ENCODE results near the gene SLC5A1.
"Not testable (repeated sequence)": the region's sequence is repeated elsewhere in the genome, so short reads cannot be mapped to it uniquely, and the experiment has no call there.

Gene SLC5A1

DNA sequence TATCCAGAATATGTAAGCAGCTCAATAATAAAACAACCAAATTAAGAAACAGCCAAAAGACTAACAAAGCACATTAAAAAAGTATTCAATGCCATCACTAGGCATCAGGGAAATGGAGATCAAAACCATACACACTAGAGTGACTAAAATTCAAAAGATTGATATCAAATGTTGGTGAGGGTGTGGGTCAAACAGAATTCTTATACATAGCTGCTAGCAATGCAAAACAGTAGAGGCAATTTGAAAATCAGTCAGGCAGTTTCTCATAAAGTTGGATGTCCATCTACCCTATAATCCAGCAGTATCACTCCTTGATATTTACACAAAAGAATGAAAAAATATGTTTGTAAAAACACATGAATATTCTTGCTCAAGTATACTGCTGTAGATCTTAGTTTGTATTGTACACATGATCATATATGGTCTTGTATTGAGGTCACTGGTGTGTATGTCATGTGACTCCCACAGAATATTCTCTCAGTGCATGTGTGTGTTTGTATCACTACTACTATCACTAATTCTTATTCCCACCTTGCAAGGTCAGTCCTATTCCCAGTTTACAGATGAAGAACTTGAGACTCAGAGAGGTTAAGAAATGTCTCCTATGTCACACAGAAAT lies 54.9 kb downstream of the SLC5A1 start:
- no peak for DNase-seq

DNA sequence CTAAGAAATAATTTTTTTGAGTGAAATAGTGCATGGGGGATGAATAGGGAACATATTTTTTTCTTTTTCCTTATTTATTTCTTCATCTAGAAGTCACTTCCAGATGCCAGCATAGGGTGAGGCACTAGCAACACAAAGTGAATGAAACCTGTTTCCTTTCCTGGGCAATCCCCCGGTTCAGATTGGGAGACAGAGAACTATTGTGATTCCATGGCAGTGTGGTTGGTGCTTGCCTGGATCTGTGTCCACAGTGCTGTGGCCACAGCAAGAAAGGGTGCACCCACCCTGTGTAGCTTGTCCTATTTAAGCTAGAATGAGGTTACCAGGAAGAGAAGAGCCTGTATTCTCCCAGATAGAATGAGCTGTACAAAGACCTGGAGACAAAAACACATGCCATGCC lies 57.6 kb downstream of the SLC5A1 start:
- DNase-seq = no peak

DNA sequence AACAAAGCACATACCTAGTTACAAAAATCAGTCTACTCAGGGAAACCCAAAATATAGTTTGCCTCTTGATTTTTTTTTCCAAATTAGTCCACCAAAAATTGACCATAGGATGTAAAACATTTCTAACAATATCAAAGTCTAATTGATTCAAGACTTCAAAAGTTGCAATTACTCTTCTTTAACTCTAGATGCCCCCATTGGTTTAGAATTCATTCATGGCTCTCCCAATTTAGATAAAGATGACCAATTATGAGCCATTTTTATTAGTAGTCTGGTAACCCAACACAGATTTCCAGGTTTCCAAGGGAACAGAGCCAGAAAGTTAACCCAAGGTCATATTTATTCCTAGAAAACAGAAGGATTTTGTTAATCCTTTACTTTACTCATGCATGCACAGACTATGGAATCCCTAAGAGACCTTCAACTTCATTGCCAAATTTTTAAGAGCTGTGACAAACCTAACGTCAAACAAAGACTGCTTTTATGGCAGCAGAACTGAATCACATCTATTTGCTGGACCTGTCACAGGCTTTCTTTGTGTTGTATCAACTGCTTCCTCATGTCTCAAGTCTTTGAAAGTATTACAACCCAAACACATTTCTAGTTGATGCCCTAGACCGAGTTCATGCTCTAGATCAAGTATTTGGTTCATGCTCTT lies 60.7 kb downstream of the SLC5A1 start:
- no peak for DNase-seq

GRCh38 chr22:32106930-32107329 lies 63.9 kb downstream of the SLC5A1 start:
- no peak for DNase-seq

DNA sequence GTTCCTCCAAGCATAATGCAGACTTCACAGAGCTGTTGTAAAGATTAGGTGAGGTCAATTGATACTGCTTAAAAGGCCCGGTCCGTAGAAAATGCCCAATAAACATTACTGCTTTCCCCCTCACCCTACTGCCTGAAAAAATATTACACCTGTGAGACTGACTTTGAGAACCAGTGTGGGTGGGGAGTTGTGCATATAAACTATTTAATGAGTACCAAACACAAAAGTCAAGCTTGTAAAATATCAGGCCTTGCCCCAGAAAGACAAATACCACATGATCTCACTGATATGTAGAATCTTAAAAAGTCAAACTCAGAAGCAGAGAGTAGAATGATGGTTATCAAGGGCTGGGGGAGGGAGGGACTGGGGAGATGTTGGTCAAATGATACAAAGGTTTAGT lies 69.3 kb downstream of the SLC5A1 start:
- DNase-seq = no peak

DNA sequence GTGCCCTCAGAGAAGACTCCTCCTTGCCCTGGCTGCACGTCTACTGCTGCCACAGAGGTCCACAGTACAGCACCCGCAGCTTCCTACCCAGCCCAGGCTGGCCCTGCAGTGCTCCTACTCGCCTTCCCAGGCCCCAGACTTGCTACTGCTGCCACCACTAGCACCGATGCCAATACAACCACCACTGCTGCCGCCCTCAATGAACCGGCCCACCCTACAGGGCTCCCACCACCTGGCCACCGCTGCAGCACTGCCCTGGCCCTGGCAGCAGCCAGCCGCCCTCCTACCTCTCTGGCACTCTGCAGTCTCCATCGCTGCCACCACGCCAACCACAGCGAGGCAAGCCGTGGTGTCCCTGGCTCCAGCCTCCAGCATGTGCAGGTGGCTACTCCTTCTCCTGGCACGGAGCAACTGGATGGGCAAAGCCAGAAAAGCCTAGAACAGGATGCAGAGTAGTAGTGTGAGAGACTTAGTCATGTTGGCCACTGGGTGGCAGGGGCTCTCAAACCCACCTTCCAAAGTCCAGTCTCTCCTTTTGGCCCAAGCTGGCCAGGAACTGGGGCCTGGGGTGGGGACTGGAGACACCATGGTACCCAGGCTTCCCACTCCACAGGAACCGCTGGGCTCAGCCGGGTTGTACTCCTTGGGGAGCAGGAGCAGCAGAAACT lies 76.6 kb downstream of the SLC5A1 start:
- no peak for DNase-seq

GRCh38 chr22:32120603-32121002 lies 77.5 kb downstream of the SLC5A1 start:
- DNase-seq = no peak

- DNase-seq = no peak
These were observed 79.8 kb downstream of the SLC5A1 start for GRCh38 chr22:32122899-32123298.

DNA sequence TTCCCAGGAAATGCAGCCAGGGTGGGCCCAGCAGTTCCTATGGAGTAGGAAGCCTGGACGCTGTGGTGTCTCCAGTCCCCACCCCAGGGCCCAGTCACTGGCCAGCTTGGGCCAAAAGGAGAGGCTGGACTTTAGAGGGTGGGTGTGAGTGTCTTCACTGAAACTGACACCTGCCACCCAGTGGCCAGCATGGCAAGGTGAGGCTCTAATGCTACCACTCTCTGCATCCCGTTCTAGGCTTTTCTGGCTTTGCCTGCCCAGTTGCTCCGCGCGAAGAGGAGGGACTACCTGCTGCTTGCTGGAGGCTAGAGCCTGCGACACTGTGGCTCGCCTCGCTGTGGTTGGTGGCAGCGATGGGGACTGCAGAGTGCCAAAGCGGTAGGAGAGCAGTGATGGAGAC lies 80.6 kb downstream of the SLC5A1 start:
- DNase-seq = no peak

DNA sequence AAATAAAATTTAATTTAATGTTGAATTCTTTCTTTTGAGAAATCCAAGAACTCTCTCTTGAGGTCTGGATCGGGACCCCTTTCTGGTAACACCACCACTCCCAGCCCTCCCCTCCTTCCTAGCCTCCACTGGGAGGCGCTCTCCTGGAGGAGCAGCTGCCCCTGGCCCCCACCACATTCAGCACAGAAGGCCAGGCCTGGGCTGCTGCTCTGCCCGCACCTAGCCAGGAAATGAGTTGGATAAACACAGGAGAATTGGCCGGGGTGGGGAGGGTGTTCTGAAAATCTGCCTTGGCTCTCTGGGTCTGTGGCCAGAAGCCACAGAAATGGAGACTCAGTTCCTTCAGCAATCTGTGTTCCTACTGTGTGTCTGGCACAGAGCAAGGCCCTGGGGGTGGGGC lies 84.8 kb downstream of the SLC5A1 start:
- no peak for DNase-seq

DNA sequence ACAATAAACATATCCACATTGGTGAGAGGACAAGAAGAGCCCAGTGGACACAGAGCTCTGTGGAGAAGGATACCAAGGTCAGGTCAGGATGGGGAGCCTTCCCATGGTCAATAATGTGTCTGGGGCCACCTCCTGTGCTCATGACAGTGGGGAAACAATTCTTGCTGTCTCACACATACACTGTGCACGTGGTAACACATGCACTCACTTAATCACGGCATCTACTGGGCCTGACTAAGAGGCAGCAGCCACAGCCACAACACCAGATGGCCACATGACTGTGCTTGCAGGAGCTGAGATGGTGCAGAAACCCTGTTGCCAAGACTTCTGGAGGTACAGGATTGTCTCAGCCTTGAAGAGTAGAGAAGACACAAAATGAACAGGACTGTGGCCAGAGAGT lies 87.4 kb downstream of the SLC5A1 start:
- no peak for DNase-seq

- DNase-seq = no peak
These were observed 89.1 kb downstream of the SLC5A1 start for GRCh38 chr22:32132126-32132525.

DNA sequence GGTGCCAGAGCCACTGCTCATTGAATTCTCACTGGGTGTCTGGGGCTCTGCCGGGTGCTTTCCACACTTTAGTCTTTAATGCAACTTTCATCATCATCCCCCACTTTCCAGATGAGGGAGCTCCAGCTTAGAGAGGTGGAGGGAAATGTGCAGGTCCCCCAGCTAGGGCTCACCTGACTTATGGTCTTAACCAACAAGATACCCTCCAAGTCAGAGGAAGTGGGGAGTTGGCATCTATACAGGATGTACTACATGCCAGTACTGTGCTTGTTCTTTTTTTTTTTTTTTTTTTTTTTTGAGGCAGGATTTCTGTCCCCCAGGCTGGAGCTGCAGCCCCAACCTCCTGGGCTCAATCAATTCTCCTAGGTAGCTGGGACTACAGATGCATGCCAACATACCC lies 89.7 kb downstream of the SLC5A1 start:
- DNase-seq = no peak

- not testable (repeated sequence) for DNase-seq
These were observed 91.7 kb downstream of the SLC5A1 start for GRCh38 chr22:32134796-32135195.

- DNase-seq = not testable (repeated sequence)
These were observed 92.9 kb downstream of the SLC5A1 start for GRCh38 chr22:32135958-32136357.

GRCh38 chr22:32136881-32137280 lies 93.8 kb downstream of the SLC5A1 start:
- not testable (repeated sequence) for DNase-seq

DNA sequence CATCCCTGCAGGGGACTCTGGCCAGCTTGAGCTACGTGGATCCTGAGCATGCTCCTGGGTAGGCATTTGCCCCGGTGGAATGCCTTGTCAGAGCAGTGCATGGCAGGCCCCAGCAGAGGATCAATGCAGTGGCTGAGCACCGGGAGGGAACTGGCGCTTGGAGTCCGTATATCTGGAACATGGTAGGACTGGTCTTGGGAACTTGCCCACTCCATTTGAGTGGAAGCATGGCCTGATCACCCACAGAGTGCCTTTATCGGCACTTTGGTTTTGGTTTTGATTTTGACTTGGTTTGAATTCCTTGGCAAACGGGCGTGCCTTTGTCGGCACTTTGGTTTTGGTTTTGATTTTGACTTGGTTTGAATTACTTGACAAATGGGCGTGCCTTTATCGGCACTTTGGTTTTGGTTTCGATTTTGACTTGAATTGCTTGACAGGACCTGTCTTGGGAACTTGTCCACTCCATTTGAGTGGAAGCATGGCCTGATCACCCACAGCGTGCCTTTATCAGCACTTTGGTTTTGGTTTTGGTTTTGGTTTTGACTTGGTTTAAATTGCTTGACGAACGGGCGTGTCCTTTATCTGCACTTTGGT lies 94.8 kb downstream of the SLC5A1 start:
- DNase-seq = not testable (repeated sequence)

- DNase-seq = not testable (repeated sequence)
These were observed 95.5 kb downstream of the SLC5A1 start for GRCh38 chr22:32138576-32138975.

GRCh38 chr22:32140688-32141087 lies 97.6 kb downstream of the SLC5A1 start:
- DNase-seq = not testable (repeated sequence)

- no peak for DNase-seq
These were observed 99.5 kb downstream of the SLC5A1 start for GRCh38 chr22:32142600-32142999.

DNA sequence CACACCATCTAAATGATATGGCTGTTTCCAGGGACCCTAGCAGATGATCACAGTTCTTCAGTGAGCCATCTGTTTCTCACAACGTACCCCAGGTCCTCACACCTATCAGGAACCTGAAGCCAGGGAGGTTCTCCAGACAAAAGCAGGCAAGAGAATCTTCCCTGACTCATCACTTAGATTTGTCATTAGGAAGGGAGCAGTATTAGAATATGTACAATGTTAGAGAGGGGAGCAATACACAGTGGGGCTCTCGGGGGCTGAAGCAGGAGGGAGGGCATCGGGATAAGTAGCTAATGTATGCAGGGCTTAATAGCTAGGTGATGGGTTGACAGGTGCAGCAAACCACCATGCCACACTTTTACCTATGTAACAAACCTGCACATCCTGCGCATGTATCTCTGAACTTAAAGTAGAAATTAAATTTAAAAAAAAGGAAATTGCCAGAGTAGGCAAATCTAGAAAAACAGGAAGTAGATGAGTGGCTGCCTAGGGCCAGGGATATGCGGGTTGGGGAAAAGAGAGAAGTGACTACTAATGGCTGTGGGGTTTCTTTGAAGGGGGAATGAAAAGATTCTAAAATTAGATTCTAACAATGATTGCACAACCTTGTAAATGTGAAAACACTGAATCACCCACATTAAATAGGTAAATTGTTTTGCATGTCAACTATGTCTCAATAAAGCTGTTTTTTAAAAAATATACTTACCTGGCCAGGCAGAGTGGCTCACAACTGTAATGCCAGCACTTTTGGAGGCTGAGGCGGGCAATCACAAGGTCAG lies 101.6 kb downstream of the SLC5A1 start:
- peak; percentile 87 for DNase-seq

- not testable (repeated sequence) for DNase-seq
These were observed 104.1 kb downstream of the SLC5A1 start for GRCh38 chr22:32147128-32147527.

- DNase-seq = not testable (repeated sequence)
These were observed 105.3 kb downstream of the SLC5A1 start for GRCh38 chr22:32148372-32148771.
